Measurements from ENCODE around the gene OCA2. TPM values are rescaled to one million over a fixed set of nuclear protein-coding genes. Genes with fewer than 3 reads are reported as not detected.

The OCA2 gene
- total and polyA plus RNA-seq, 2 of the 13 experiments (the other 11 are each of a cell fraction or from before 2014, with no cell fraction given), result 0.02 to 0.05 TPM

GRCh38 chr15:27956285-27956684 lies 142.8 kb downstream of the OCA2 start:
- 19% methylated on average over 4 of the region's 8 CpGs for WGBS (ENCODE audit: low lambda C conversion rate)
- intact Hi-C loops (cut with micrococcal nuclease; ENCODE audit: unreplicated experiment), result no loop called here
- H3K79me2 ChIP-seq (ENCODE audit: insufficient read depth, low read length), result no peaks in the 10 kb centered on the region
- no peak overlapping the region for H3K4me2 ChIP-seq (ENCODE audit: low read depth, low read length)
- H3K9ac ChIP-seq (ENCODE audit: insufficient read depth, low read depth, low read length), result no peak overlapping the region
- no peaks in the 10 kb centered on the region for H4K20me1 ChIP-seq (ENCODE audit: insufficient read depth, low read length)
- H3K4me3 ChIP-seq (replicated peaks in 1 of 3; ENCODE audit: insufficient read depth in 1 of 3, low read depth in 2 of 3, low read length in 3 of 3), result no peak overlapping the region
- FAIRE-seq (no peak), DNase-seq (ENCODE audit: low spot score) (no peak), ATAC-seq (peak; percentile 48; the same call in 1 of the 3 replicates)
- no peak overlapping the region for H2AFZ ChIP-seq (ENCODE audit: low read length)
- BruUV-seq (replicated peaks), result no TSS peak
- H3K9me3 ChIP-seq (ENCODE audit: low read length), result no peaks in the 10 kb centered on the region
- no peak overlapping the region for H3K27ac ChIP-seq (ENCODE audit: extremely low read length, insufficient read depth, low read length)
- in situ Hi-C loops (cut with HindIII; ENCODE audit: extremely low pct_ligation_motif_present, low pct_unique_long_range_greater_than_20kb), result no loop called here
- ChIA-PET CTCF (ENCODE audit: low intra/inter-chr PET ratio, low total read pairs) (no interaction called here), POLR2A (no interaction called here)
- H3K36me3 ChIP-seq (replicated peaks in 1 of 2; ENCODE audit: control insufficient read depth in 1 of 2, insufficient read depth in 2 of 2, low read length in 2 of 2), result no peaks in the 10 kb centered on the region
- H3K27me3 ChIP-seq (ENCODE audit: control insufficient read depth in 1 of 2, insufficient read depth in 2 of 2, low read length in 2 of 2), result peaks cover 2 to 7% of the 10 kb centered on the region in 2 experiments; a peak in 2 of 5 replicates
- H3K4me1 ChIP-seq (ENCODE audit: insufficient read depth, low read length), result no peaks in the 10 kb centered on the region
- no peak for TF ChIP-seq NCOR1 (IDR thresholded peaks at IDR 0.05; ENCODE audit: borderline replicate concordance, low read length)
- TF ChIP-seq MED8 (CRISPR knock-in tag; IDR thresholded peaks at IDR 0.05; ENCODE audit: insufficient replicate concordance), result no peak
- TF ChIP-seq, protein P1, sequence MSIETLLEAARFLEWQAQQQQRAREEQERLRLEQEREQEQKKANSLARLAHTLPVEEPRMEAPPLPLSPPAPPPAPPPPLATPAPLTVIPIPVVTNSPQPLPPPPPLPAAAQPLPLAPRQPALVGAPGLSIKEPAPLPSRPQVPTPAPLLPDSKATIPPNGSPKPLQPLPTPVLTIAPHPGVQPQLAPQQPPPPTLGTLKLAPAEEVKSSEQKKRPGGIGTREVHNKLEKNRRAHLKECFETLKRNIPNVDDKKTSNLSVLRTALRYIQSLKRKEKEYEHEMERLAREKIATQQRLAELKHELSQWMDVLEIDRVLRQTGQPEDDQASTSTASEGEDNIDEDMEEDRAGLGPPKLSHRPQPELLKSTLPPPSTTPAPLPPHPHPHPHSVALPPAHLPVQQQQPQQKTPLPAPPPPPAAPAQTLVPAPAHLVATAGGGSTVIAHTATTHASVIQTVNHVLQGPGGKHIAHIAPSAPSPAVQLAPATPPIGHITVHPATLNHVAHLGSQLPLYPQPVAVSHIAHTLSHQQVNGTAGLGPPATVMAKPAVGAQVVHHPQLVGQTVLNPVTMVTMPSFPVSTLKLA (IDR thresholded peaks at IDR 0.05), result peak; percentile 49; the same call in 1 of the 2 replicates

DNA sequence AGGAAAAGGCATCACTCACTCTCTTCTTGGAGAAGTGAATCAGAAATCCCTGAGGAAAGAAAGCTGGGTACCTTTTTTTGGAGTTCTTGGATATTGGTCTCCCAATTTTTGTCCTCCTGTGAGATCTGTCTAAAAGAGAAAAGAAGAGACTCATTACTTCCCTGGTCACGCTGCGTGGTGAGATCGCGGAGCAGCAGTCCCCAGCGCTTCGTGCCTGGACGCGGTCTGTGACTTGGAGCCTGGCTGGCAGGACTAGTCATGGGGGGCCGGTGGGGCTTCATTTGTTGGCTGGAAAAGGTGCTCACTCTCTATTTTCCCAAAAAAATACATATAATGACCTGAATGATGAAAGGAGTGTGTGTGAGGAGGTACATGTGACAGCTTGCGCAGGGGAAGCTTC lies 144.0 kb downstream of the OCA2 start:
- Histone ChIP-seq H3K9ac (ENCODE audit: insufficient read depth, low read depth, low read length) (no peak overlapping the region), H4K20me1 (ENCODE audit: insufficient read depth, low read length) (no peaks in the 10 kb centered on the region), H3K36me3 (replicated peaks in 1 of 2; ENCODE audit: control insufficient read depth in 1 of 2, insufficient read depth in 2 of 2, low read length in 2 of 2) (no peaks in the 10 kb centered on the region), H3K27ac (ENCODE audit: extremely low read length, insufficient read depth, low read length) (no peak overlapping the region), H2AFZ (ENCODE audit: low read length) (no peak overlapping the region), H3K4me1 (ENCODE audit: insufficient read depth, low read length) (no peaks in the 10 kb centered on the region), H3K79me2 (ENCODE audit: insufficient read depth, low read length) (no peaks in the 10 kb centered on the region), H3K9me3 (ENCODE audit: low read length) (no peaks in the 10 kb centered on the region), H3K4me3 (replicated peaks in 1 of 3; ENCODE audit: insufficient read depth in 1 of 3, low read depth in 2 of 3, low read length in 3 of 3) (no peak overlapping the region), H3K4me2 (ENCODE audit: low read depth, low read length) (no peak overlapping the region), H3K27me3 (ENCODE audit: control insufficient read depth in 1 of 2, insufficient read depth in 2 of 2, low read length in 2 of 2) (peaks cover 2 to 7% of the 10 kb centered on the region in 2 experiments; a peak in 2 of 5 replicates)
- WGBS (ENCODE audit: low lambda C conversion rate), result 69% methylated on average over 10 of the region's 10 CpGs
- BruUV-seq (replicated peaks), result no TSS peak
- ATAC-seq (no peak), FAIRE-seq (no peak), DNase-seq (ENCODE audit: low spot score) (no peak)
- ChIA-PET CTCF (ENCODE audit: low intra/inter-chr PET ratio, low total read pairs) (no interaction called here), POLR2A (no interaction called here)
- intact Hi-C loops (cut with micrococcal nuclease; ENCODE audit: unreplicated experiment) (no loop called here), in situ Hi-C loops (cut with HindIII; ENCODE audit: extremely low pct_ligation_motif_present, low pct_unique_long_range_greater_than_20kb) (no loop called here)
- TF ChIP-seq SPEN (CRISPR knock-in tag; IDR thresholded peaks at IDR 0.05; ENCODE audit: low read depth) (no peak), ZNF562 (CRISPR knock-in tag; IDR thresholded peaks at IDR 0.05; ENCODE audit: borderline replicate concordance) (no peak), MATR3 (CRISPR knock-in tag; IDR thresholded peaks at IDR 0.05) (no peak), ZNF713 (CRISPR knock-in tag; IDR thresholded peaks at IDR 0.05) (no peak), SRSF4 (IDR thresholded peaks at IDR 0.05; ENCODE audit: low read depth, low read length, poor library complexity, severe bottlenecking) (no peak), HMG20B (CRISPR knock-in tag; conservative IDR thresholded peaks at IDR 0.05) (no peak), MXI1 (IDR thresholded peaks at IDR 0.05; ENCODE audit: borderline replicate concordance, low read depth, low read length) (no peak), ZBTB20 (CRISPR knock-in tag; IDR thresholded peaks at IDR 0.05; ENCODE audit: borderline replicate concordance, low read depth) (no peak)
- TF ChIP-seq, protein P2, sequence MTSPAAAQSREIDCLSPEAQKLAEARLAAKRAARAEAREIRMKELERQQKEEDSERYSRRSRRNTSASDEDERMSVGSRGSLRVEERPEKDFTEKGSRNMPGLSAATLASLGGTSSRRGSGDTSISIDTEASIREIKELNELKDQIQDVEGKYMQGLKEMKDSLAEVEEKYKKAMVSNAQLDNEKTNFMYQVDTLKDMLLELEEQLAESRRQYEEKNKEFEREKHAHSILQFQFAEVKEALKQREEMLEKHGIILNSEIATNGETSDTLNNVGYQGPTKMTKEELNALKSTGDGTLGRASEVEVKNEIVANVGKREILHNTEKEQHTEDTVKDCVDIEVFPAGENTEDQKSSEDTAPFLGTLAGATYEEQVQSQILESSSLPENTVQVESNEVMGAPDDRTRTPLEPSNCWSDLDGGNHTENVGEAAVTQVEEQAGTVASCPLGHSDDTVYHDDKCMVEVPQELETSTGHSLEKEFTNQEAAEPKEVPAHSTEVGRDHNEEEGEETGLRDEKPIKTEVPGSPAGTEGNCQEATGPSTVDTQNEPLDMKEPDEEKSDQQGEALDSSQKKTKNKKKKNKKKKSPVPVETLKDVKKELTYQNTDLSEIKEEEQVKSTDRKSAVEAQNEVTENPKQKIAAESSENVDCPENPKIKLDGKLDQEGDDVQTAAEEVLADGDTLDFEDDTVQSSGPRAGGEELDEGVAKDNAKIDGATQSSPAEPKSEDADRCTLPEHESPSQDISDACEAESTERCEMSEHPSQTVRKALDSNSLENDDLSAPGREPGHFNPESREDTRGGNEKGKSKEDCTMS (CRISPR knock-in tag; conservative IDR thresholded peaks at IDR 0.05), result no peak
- TF ChIP-seq, protein P3, sequence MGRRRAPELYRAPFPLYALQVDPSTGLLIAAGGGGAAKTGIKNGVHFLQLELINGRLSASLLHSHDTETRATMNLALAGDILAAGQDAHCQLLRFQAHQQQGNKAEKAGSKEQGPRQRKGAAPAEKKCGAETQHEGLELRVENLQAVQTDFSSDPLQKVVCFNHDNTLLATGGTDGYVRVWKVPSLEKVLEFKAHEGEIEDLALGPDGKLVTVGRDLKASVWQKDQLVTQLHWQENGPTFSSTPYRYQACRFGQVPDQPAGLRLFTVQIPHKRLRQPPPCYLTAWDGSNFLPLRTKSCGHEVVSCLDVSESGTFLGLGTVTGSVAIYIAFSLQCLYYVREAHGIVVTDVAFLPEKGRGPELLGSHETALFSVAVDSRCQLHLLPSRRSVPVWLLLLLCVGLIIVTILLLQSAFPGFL (CRISPR knock-in tag; IDR thresholded peaks at IDR 0.05), result no peak

Data from HepG2 (cell line).